ENCODE results near the gene KRT6C. TPM values are rescaled to one million over a fixed set of nuclear protein-coding genes. Genes with fewer than 3 reads are reported as not detected.

Gene KRT6C
- total RNA-seq, 1 donor from 2014 or later = not detected

GRCh38 chr12:52519387-52519703 lies 45.7 kb upstream of the KRT6C start:
- H3K27ac Mint-ChIP-seq (ENCODE audit: unreplicated experiment) = no peak overlapping the region
- H3K27me3 Mint-ChIP-seq (ENCODE audit: low read depth) = peaks cover 12% of the 10 kb centered on the region
- no peaks in the 10 kb centered on the region for H3K4me1 Mint-ChIP-seq
- no peaks in the 10 kb centered on the region for H3K9me3 Mint-ChIP-seq
- no peaks in the 10 kb centered on the region for H3K36me3 Mint-ChIP-seq (ENCODE audit: low read depth)
- H3K4me3 Mint-ChIP-seq = no peak overlapping the region
- TF ChIP-seq, protein P1, sequence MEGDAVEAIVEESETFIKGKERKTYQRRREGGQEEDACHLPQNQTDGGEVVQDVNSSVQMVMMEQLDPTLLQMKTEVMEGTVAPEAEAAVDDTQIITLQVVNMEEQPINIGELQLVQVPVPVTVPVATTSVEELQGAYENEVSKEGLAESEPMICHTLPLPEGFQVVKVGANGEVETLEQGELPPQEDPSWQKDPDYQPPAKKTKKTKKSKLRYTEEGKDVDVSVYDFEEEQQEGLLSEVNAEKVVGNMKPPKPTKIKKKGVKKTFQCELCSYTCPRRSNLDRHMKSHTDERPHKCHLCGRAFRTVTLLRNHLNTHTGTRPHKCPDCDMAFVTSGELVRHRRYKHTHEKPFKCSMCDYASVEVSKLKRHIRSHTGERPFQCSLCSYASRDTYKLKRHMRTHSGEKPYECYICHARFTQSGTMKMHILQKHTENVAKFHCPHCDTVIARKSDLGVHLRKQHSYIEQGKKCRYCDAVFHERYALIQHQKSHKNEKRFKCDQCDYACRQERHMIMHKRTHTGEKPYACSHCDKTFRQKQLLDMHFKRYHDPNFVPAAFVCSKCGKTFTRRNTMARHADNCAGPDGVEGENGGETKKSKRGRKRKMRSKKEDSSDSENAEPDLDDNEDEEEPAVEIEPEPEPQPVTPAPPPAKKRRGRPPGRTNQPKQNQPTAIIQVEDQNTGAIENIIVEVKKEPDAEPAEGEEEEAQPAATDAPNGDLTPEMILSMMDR (conservative IDR thresholded peaks at IDR 0.05) = no peak
- no peak for DNase-seq (ENCODE audit: low read depth, low spot score)

- H3K4me3 Mint-ChIP-seq = no peak overlapping the region
- no peaks in the 10 kb centered on the region for H3K9me3 Mint-ChIP-seq
- TF ChIP-seq, protein P1 (conservative IDR thresholded peaks at IDR 0.05) = no peak
- no peak for DNase-seq (ENCODE audit: low read depth, low spot score)
- no peaks in the 10 kb centered on the region for H3K4me1 Mint-ChIP-seq
- H3K36me3 Mint-ChIP-seq (ENCODE audit: low read depth) = no peaks in the 10 kb centered on the region
- no peak overlapping the region for H3K27ac Mint-ChIP-seq (ENCODE audit: unreplicated experiment)
- peaks cover 12% of the 10 kb centered on the region for H3K27me3 Mint-ChIP-seq (ENCODE audit: low read depth)
Measured at GRCh38 chr12:52518574-52519386, 45.2 kb upstream of the KRT6C start.

DNA sequence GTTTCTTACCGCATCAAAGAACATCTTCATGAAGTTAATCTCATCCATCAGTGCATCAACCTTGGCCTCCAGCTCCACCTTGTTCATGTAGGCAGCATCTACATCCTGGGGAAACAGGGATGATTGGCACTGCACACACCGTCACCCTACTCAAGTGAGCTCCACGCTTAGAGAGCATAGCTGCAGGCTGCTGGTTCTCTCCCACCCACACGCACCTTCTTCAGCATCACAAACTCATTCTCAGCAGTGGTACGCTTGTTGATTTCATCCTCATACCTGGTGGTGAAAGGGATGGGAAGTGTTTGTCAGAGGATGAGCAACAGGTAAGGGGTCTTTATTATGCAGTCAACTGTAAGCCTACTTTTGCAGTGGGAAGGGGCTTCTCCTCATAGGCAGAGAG lies 44.3 kb upstream of the KRT6C start:
- Mint-ChIP-seq H3K27ac (ENCODE audit: unreplicated experiment) (no peak overlapping the region), H3K9me3 (no peaks in the 10 kb centered on the region), H3K4me3 (no peak overlapping the region), H3K36me3 (ENCODE audit: low read depth) (no peaks in the 10 kb centered on the region), H3K4me1 (no peaks in the 10 kb centered on the region), H3K27me3 (ENCODE audit: low read depth) (peaks cover 12% of the 10 kb centered on the region)
- TF ChIP-seq, protein P1 (conservative IDR thresholded peaks at IDR 0.05) = no peak
- no peak for DNase-seq (ENCODE audit: low read depth, low spot score)

- no peak for DNase-seq (ENCODE audit: low read depth, low spot score)
- Mint-ChIP-seq H3K9me3 (no peaks in the 10 kb centered on the region), H3K4me1 (no peaks in the 10 kb centered on the region), H3K27ac (ENCODE audit: unreplicated experiment) (no peak overlapping the region), H3K27me3 (ENCODE audit: low read depth) (peaks cover 14% of the 10 kb centered on the region), H3K36me3 (ENCODE audit: low read depth) (no peaks in the 10 kb centered on the region), H3K4me3 (no peak overlapping the region)
- TF ChIP-seq, protein P1 (conservative IDR thresholded peaks at IDR 0.05) = no peak
Measured at GRCh38 chr12:52517005-52517835, 43.6 kb upstream of the KRT6C start.

- DNase-seq (ENCODE audit: low read depth, low spot score) = no peak
- no peak overlapping the region for H3K27ac Mint-ChIP-seq (ENCODE audit: unreplicated experiment)
- H3K4me1 Mint-ChIP-seq = no peaks in the 10 kb centered on the region
- TF ChIP-seq, protein P1 (conservative IDR thresholded peaks at IDR 0.05) = no peak
- no peaks in the 10 kb centered on the region for H3K36me3 Mint-ChIP-seq (ENCODE audit: low read depth)
- peaks cover 14% of the 10 kb centered on the region for H3K27me3 Mint-ChIP-seq (ENCODE audit: low read depth)
- peaks cover 2% of the 10 kb centered on the region for H3K9me3 Mint-ChIP-seq
- H3K4me3 Mint-ChIP-seq = no peak overlapping the region
Measured at GRCh38 chr12:52515927-52516831, 42.6 kb upstream of the KRT6C start.

Measured in neural crest cell (in vitro differentiated cells).